GM18508 (cell line): ENCODE measurements around the gene PPP1R1B.

Experiments used
- ATAC-seq: cut with Tn5 transposase; IDR thresholded peaks from one replicate; pipeline ENCODE4 v1.9.1; 2021; ENCODE audit warnings: moderate number of reproducible peaks; ENCODE audit not compliant: insufficient read depth, unreplicated experiment

The PPP1R1B gene

GRCh38 chr17:39666231-39666600, 39.5 kb downstream of the PPP1R1B start:
- ATAC-seq: no peak

- ATAC-seq: no peak
Observed at GRCh38 chr17:39666601-39667261, 40.0 kb downstream of the PPP1R1B start.

- no peak for ATAC-seq
Observed at GRCh38 chr17:39667262-39667944, 40.7 kb downstream of the PPP1R1B start.

- no peak for ATAC-seq
Observed at GRCh38 chr17:39667945-39668924, 41.5 kb downstream of the PPP1R1B start, which contains the start of gene PNMT. Gene PNMT, plus strand, starts transcription at chr17:39668453. Its CDS starts 23 bp downstream, at chr17:39668476.

GRCh38 chr17:39669897-39670735, 43.4 kb downstream of the PPP1R1B start:
- no peak for ATAC-seq

GRCh38 chr17:39670746-39671145, 44.0 kb downstream of the PPP1R1B start:
- ATAC-seq: no peak

GRCh38 chr17:39671651-39672521, 45.1 kb downstream of the PPP1R1B start:
- ATAC-seq: no peak

GRCh38 chr17:39672522-39673334, 46.0 kb downstream of the PPP1R1B start:
- ATAC-seq: no peak

GRCh38 chr17:39673335-39674081, 46.8 kb downstream of the PPP1R1B start:
- no peak for ATAC-seq

GRCh38 chr17:39674179-39674578, 47.4 kb downstream of the PPP1R1B start:
- no peak for ATAC-seq

GRCh38 chr17:39674702-39675389, 48.1 kb downstream of the PPP1R1B start:
- ATAC-seq: no peak

- no peak for ATAC-seq
Observed at GRCh38 chr17:39675390-39676082, 48.8 kb downstream of the PPP1R1B start.

GRCh38 chr17:39676198-39676819, 49.6 kb downstream of the PPP1R1B start:
- ATAC-seq: no peak

GRCh38 chr17:39677072-39677471, 50.3 kb downstream of the PPP1R1B start:
- ATAC-seq: no peak

- no peak for ATAC-seq
Observed at GRCh38 chr17:39677542-39678339, 51.0 kb downstream of the PPP1R1B start.
